ENCODE results near the gene KLF9. TPM values are rescaled to one million over a fixed set of nuclear protein-coding genes. Genes with fewer than 3 reads are reported as not detected.

KLF9 gene
- polyA plus RNA-seq, 1 donor (not counting 4 experiments of a cell fraction or from before 2014, with no cell fraction given) = 4.5 TPM

GRCh38 chr9:70405808-70406433 is 8.5 kb downstream of the KLF9 start:
- peaks cover 8% of the 10 kb centered on the region for H3K4me1 ChIP-seq (ENCODE audit: control insufficient read depth, extremely low read depth, insufficient read depth, low read length)
- H3K4me2 ChIP-seq (ENCODE audit: control insufficient read depth, extremely low read depth, insufficient read depth, low read depth, low read length) = no peak overlapping the region
- no peaks in the 10 kb centered on the region for H4K20me1 ChIP-seq (ENCODE audit: control insufficient read depth, extremely low read depth, insufficient read depth, low read length)
- no peaks in the 10 kb centered on the region for H3K36me3 ChIP-seq (ENCODE audit: control insufficient read depth in 2 of 2, extremely low read depth in 1 of 2, insufficient read depth in 2 of 2, low read length in 2 of 2)
- H3K9me3 ChIP-seq (ENCODE audit: control insufficient read depth, low read depth, low read length) = no peaks in the 10 kb centered on the region
- no peak for DNase-seq (ENCODE audit: low read depth, low spot score)
- TF ChIP-seq CTCF (optimal IDR thresholded peaks at IDR 0.05 in 1 of 3, IDR thresholded peaks at IDR 0.05 in 1 of 3, conservative IDR thresholded peaks at IDR 0.05 in 1 of 3; ENCODE audit: extremely low read depth in 1 of 3, insufficient read depth in 2 of 3, low read length in 3 of 3) = no peak
- TF ChIP-seq EZH2 (IDR thresholded peaks at IDR 0.05; ENCODE audit: low read length) = no peak
- no peaks in the 10 kb centered on the region for H3K9me1 ChIP-seq (ENCODE audit: control insufficient read depth, extremely low read depth, insufficient read depth, low read length)
- FAIRE-seq = no peak
- no peak overlapping the region for H3K9ac ChIP-seq (ENCODE audit: control insufficient read depth, extremely low read depth, insufficient read depth, low read length)
- H3K79me2 ChIP-seq (ENCODE audit: control insufficient read depth, insufficient read depth, low read length) = no peaks in the 10 kb centered on the region
- H3K27ac ChIP-seq (ENCODE audit: control insufficient read depth, insufficient read depth, low read length) = no peak overlapping the region
- H3K27me3 ChIP-seq (ENCODE audit: control insufficient read depth, extremely low read depth, insufficient read depth, low read length) = no peaks in the 10 kb centered on the region
- H3K4me3 ChIP-seq (ENCODE audit: control insufficient read depth in 2 of 3, extremely low read depth in 1 of 3, insufficient read depth in 2 of 3, low read depth in 1 of 3, low read length in 3 of 3) = no peak overlapping the region
- dilution Hi-C loops (cut with MboI; ENCODE audit: extremely low pct_ligation_motif_present, low sequenced_read_pairs) = no loop called here
- H2AFZ ChIP-seq (ENCODE audit: control insufficient read depth, low read length) = no peak overlapping the region

- DNase-seq (ENCODE audit: low read depth, low spot score) (no peak), FAIRE-seq (no peak)
- Histone ChIP-seq H4K20me1 (ENCODE audit: control insufficient read depth, extremely low read depth, insufficient read depth, low read length) (no peaks in the 10 kb centered on the region), H3K9ac (ENCODE audit: control insufficient read depth, extremely low read depth, insufficient read depth, low read length) (no peak overlapping the region), H3K9me3 (ENCODE audit: control insufficient read depth, low read depth, low read length) (no peaks in the 10 kb centered on the region), H3K9me1 (ENCODE audit: control insufficient read depth, extremely low read depth, insufficient read depth, low read length) (no peaks in the 10 kb centered on the region), H3K4me2 (ENCODE audit: control insufficient read depth, extremely low read depth, insufficient read depth, low read depth, low read length) (no peak overlapping the region), H3K79me2 (ENCODE audit: control insufficient read depth, insufficient read depth, low read length) (no peaks in the 10 kb centered on the region), H2AFZ (ENCODE audit: control insufficient read depth, low read length) (no peak overlapping the region), H3K36me3 (ENCODE audit: control insufficient read depth in 2 of 2, extremely low read depth in 1 of 2, insufficient read depth in 2 of 2, low read length in 2 of 2) (no peaks in the 10 kb centered on the region), H3K4me1 (ENCODE audit: control insufficient read depth, extremely low read depth, insufficient read depth, low read length) (no peaks in the 10 kb centered on the region), H3K27ac (ENCODE audit: control insufficient read depth, insufficient read depth, low read length) (no peak overlapping the region), H3K27me3 (ENCODE audit: control insufficient read depth, extremely low read depth, insufficient read depth, low read length) (no peaks in the 10 kb centered on the region), H3K4me3 (ENCODE audit: control insufficient read depth in 2 of 3, extremely low read depth in 1 of 3, insufficient read depth in 2 of 3, low read depth in 1 of 3, low read length in 3 of 3) (no peak overlapping the region)
- dilution Hi-C loops (cut with MboI; ENCODE audit: extremely low pct_ligation_motif_present, low sequenced_read_pairs) = no loop called here
- TF ChIP-seq EZH2 (IDR thresholded peaks at IDR 0.05; ENCODE audit: low read length) = no peak
- no peak for TF ChIP-seq CTCF (optimal IDR thresholded peaks at IDR 0.05 in 1 of 3, IDR thresholded peaks at IDR 0.05 in 1 of 3, conservative IDR thresholded peaks at IDR 0.05 in 1 of 3; ENCODE audit: extremely low read depth in 1 of 3, insufficient read depth in 2 of 3, low read length in 3 of 3)
Observed at GRCh38 chr9:70404261-70404660, 10.2 kb downstream of the KLF9 start.

Data from keratinocyte (primary cell).